Measurements from ENCODE around the gene KIF6.

The KIF6 gene

DNA sequence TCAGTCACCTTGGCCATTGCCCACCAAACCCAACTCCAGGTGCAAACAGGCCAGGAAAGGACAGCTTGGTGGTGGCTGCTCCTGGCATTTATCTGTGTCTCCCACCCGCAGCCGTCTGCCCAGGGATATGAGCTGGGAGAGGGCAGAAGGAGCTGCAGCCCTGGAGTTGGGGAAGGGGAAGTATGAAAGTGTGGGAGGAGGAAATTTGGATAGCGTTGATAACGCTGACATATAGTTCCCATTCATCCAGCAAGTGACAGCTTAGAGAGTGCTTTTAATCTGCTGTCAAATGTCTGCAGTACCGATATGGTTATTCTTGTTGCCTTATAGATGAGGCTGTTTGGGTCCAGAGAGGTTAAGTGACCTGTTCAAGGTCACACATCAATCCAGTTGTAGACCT, 403.4 kb downstream of the KIF6 start:
- Histone ChIP-seq H3K4me2 (ENCODE audit: low read depth, low read length, poor library complexity, severe bottlenecking) (no peak overlapping the region), H3K4me3 (ENCODE audit: low read length, poor library complexity, severe bottlenecking) (no peak overlapping the region)

GRCh38 chr6:39320363-39320984, 404.7 kb downstream of the KIF6 start:
- H3K27me3 ChIP-seq (ENCODE audit: insufficient read depth, low read length, poor library complexity, severe bottlenecking): no peaks in the 10 kb centered on the region
- no peaks in the 10 kb centered on the region for H3K9me2 ChIP-seq (replicated peaks; ENCODE audit: low read depth, low read length)
- peaks cover 4% of the 10 kb centered on the region for H3K4me1 ChIP-seq (ENCODE audit: insufficient read depth, low read length, poor library complexity, severe bottlenecking)
- H3K4me2 ChIP-seq (ENCODE audit: low read depth, low read length, poor library complexity, severe bottlenecking): no peak overlapping the region
- H4K20me1 ChIP-seq (ENCODE audit: insufficient read depth, low read length, poor library complexity, severe bottlenecking): no peaks in the 10 kb centered on the region
- TF ChIP-seq EZH2phosphoT487 (IDR thresholded peaks at IDR 0.05; ENCODE audit: borderline replicate concordance): no peak
- TF ChIP-seq, protein P1, sequence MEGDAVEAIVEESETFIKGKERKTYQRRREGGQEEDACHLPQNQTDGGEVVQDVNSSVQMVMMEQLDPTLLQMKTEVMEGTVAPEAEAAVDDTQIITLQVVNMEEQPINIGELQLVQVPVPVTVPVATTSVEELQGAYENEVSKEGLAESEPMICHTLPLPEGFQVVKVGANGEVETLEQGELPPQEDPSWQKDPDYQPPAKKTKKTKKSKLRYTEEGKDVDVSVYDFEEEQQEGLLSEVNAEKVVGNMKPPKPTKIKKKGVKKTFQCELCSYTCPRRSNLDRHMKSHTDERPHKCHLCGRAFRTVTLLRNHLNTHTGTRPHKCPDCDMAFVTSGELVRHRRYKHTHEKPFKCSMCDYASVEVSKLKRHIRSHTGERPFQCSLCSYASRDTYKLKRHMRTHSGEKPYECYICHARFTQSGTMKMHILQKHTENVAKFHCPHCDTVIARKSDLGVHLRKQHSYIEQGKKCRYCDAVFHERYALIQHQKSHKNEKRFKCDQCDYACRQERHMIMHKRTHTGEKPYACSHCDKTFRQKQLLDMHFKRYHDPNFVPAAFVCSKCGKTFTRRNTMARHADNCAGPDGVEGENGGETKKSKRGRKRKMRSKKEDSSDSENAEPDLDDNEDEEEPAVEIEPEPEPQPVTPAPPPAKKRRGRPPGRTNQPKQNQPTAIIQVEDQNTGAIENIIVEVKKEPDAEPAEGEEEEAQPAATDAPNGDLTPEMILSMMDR (conservative IDR thresholded peaks at IDR 0.05; ENCODE audit: low read length): no peak
- H3K4me3 ChIP-seq (ENCODE audit: low read length, poor library complexity, severe bottlenecking): no peak overlapping the region
- no peaks in the 10 kb centered on the region for H3F3A ChIP-seq (ENCODE audit: low read depth)
- H3K79me2 ChIP-seq (ENCODE audit: insufficient read depth, low read length): no peaks in the 10 kb centered on the region
- no peaks in the 10 kb centered on the region for H3K36me3 ChIP-seq (ENCODE audit: insufficient read depth, low read length)
- H2AFZ ChIP-seq (ENCODE audit: low read length): no peak overlapping the region
- no peak overlapping the region for H3K9ac ChIP-seq (ENCODE audit: low read depth, low read length, poor library complexity, severe bottlenecking)
- H3K9me3 ChIP-seq (ENCODE audit: insufficient read depth, low read depth, low read length): no peaks in the 10 kb centered on the region

More for the DNA sequence above, 403.4 kb downstream of the KIF6 start:
- Histone ChIP-seq H3K9ac (ENCODE audit: low read depth, low read length, poor library complexity, severe bottlenecking) (no peak overlapping the region), H2AFZ (ENCODE audit: low read length) (no peak overlapping the region), H4K20me1 (ENCODE audit: insufficient read depth, low read length, poor library complexity, severe bottlenecking) (no peaks in the 10 kb centered on the region), H3K36me3 (ENCODE audit: insufficient read depth, low read length) (no peaks in the 10 kb centered on the region), H3K79me2 (ENCODE audit: insufficient read depth, low read length) (no peaks in the 10 kb centered on the region), H3K9me2 (replicated peaks; ENCODE audit: low read depth, low read length) (no peaks in the 10 kb centered on the region), H3K27me3 (ENCODE audit: insufficient read depth, low read length, poor library complexity, severe bottlenecking) (no peaks in the 10 kb centered on the region), H3K4me1 (ENCODE audit: insufficient read depth, low read length, poor library complexity, severe bottlenecking) (peaks cover 8% of the 10 kb centered on the region), H3K9me3 (ENCODE audit: insufficient read depth, low read depth, low read length) (no peaks in the 10 kb centered on the region), H3F3A (ENCODE audit: low read depth) (no peaks in the 10 kb centered on the region)
- TF ChIP-seq, protein P1 (conservative IDR thresholded peaks at IDR 0.05; ENCODE audit: low read length): no peak
- no peak for TF ChIP-seq EZH2phosphoT487 (IDR thresholded peaks at IDR 0.05; ENCODE audit: borderline replicate concordance)

GRCh38 chr6:39319621-39320362, 405.4 kb downstream of the KIF6 start:
- peaks cover 4% of the 10 kb centered on the region for H3K4me1 ChIP-seq (ENCODE audit: insufficient read depth, low read length, poor library complexity, severe bottlenecking)
- no peaks in the 10 kb centered on the region for H3K9me2 ChIP-seq (replicated peaks; ENCODE audit: low read depth, low read length)
- H4K20me1 ChIP-seq (ENCODE audit: insufficient read depth, low read length, poor library complexity, severe bottlenecking): no peaks in the 10 kb centered on the region
- H2AFZ ChIP-seq (ENCODE audit: low read length): no peak overlapping the region
- no peak for TF ChIP-seq EZH2phosphoT487 (IDR thresholded peaks at IDR 0.05; ENCODE audit: borderline replicate concordance)
- no peaks in the 10 kb centered on the region for H3K27me3 ChIP-seq (ENCODE audit: insufficient read depth, low read length, poor library complexity, severe bottlenecking)
- H3K36me3 ChIP-seq (ENCODE audit: insufficient read depth, low read length): no peaks in the 10 kb centered on the region
- no peaks in the 10 kb centered on the region for H3K79me2 ChIP-seq (ENCODE audit: insufficient read depth, low read length)
- no peak overlapping the region for H3K4me2 ChIP-seq (ENCODE audit: low read depth, low read length, poor library complexity, severe bottlenecking)
- H3K4me3 ChIP-seq (ENCODE audit: low read length, poor library complexity, severe bottlenecking): no peak overlapping the region
- no peaks in the 10 kb centered on the region for H3K9me3 ChIP-seq (ENCODE audit: insufficient read depth, low read depth, low read length)
- no peak overlapping the region for H3K9ac ChIP-seq (ENCODE audit: low read depth, low read length, poor library complexity, severe bottlenecking)
- no peaks in the 10 kb centered on the region for H3F3A ChIP-seq (ENCODE audit: low read depth)

Data from Loucy (cell line).